Measurements from ENCODE around the gene MMP19.
A peak's percentile ranks its signal among the peaks of the same experiment; 100 is the strongest.
"Not testable (repeated sequence)": the region's sequence is repeated elsewhere in the genome, so short reads cannot be mapped to it uniquely, and the experiment has no call there.

MMP19 gene

GRCh38 chr12:55845361-55845760 is 2.6 kb upstream of the MMP19 start:
- DNase-seq, result no peak

- DNase-seq, result no peak
These were observed 2.2 kb upstream of the MMP19 start for GRCh38 chr12:55844961-55845360.

- DNase-seq, result no peak
These were observed 695 bp upstream of the MMP19 start for GRCh38 chr12:55843431-55843830.

DNA sequence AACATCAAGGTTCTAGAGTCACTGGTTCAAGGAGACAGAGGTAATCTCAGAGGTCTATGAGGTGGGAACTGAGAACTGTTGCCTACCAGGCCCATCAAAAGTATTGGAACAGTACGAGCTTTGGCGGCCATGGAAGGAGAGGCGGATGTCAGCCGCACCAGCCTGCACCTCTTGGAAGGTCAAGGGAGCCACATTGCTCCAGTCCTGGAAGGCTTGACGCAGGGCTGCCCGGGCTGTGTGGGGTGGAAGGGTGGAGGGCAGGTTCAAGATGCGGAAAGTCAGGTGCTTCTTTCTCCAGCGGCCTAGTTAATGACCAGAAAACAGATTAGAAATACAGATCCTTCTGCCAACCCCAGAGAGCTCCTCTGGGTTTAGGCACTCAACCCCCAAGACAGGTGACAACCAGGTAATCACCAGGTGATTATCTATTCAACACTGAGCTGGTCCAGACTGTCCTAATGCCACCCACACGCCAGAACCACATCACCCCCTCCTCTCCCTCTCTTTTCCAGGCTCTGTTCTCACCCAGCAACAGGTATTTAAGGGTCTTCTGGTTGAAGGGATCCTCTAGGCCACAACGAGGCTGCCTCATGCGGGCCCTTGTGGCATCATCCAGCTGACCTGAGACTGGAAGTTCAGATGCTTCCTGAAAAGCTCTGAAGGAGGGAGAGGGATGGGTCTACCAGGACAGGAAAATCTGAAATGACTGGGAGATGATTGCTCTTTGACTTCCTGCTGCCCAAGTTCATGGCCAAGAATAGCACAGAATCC is 2.0 kb downstream of the MMP19 start:
- DNase-seq, result no peak

GRCh38 chr12:55839345-55840140 is 3.2 kb downstream of the MMP19 start:
- no peak for DNase-seq

- no peak for DNase-seq
These were observed 4.4 kb downstream of the MMP19 start for GRCh38 chr12:55838361-55838760.

DNA sequence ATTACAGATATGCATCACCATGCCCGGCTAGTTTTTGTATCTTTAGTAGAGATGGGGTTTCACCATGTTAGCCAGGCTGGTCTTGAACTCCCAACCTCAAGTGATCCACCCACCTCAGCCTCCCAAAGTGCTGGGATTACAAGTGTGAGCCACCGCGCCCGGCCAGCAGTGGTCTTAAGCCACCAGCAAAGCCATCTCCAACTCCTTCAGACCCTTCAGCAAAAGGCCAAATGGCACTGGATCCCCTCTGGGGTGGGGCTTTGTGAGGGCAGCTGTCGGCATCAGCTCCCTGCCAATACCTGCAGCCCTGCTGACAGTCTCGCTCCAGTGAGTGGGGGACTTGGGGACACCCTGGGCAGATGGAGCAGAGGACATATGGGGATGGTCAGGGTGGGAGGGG is 8.3 kb downstream of the MMP19 start:
- DNase-seq, result not testable (repeated sequence)

GRCh38 chr12:55833056-55833455 is 9.7 kb downstream of the MMP19 start:
- no peak for DNase-seq

DNA sequence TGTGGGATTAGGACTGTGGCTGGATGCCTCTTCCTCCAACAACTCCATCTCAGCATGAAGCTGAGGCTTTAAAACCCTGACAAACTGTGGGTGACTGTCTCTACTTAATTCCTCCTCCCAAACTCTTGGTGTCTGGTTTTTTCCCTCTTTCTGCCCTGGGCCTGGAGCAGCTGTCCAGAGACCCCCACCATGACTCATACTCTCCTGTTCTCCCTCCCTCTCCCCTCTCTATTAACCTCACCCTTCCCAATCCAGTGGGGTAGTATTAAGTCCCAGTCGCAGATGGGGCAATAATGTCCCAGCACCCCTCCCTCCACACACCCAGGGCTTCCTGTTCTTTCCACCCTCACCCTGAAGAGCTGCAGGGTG is 11.3 kb downstream of the MMP19 start:
- no peak for DNase-seq

DNA sequence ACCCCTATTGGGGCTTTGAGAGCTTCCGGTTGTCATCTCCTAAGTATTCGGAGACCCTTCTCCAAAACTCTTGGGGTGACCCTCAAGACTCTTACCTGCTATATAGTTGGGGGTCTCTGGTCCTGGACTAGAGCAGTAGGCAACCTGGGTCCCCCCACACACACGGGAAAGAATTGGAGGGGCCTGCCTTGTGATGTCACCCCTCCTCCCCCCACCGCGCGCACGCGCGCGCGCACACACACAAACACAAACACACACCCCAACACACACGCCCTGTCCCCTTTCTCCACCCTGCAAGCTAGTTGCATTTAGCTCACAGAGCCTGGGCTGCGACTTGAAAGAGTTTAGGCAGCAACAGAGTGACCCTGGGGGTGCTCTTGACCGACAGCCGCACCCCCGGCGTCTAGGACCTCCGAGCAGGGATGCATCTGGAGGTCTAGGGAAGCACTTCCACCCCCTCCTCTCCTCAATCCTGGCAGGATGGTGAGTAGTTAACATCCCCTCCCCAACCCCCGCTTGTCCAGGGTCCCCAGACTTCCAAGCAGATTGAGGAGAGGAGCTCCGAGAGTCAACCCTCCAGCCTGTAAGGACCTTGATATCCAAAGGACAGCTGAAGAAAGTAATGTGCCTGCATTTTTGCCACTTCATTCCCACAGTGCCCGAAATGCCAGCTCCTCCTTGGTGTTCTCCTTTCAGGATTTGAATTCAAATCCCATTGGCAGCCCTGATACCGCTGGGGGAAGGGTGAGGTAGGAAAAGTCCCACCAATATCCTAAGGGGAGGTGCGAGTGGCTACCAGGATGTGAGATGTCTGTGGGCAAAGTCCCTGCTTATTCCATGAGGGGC is 11.9 kb downstream of the MMP19 start:
- peak; percentile 10 to 92 (median 77) for DNase-seq

- peak in 54 of 58 donors; percentile 31 to 94 (median 81) for DNase-seq
These were observed 12.7 kb downstream of the MMP19 start for GRCh38 chr12:55829967-55830600.

DNA sequence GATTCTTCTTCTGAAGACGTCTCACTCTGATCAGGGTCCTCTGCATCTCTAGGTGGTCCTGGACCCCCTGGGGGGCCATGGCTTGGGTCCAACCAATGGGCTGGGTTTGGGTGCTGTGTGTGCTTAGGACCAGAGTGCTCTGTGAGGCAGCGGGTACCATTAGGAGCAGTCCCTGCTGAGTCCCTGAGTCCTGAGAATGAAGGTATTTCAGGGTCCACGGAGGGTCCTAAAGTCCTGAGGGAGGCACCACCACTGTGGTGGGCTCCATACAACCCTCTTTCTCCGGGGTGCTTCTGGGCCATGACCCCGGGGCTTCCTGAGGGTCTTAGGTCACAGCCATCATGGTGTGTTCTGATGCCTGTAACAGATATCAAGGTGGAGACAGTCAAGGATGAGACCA is 14.4 kb downstream of the MMP19 start:
- DNase-seq, result no peak

DNA sequence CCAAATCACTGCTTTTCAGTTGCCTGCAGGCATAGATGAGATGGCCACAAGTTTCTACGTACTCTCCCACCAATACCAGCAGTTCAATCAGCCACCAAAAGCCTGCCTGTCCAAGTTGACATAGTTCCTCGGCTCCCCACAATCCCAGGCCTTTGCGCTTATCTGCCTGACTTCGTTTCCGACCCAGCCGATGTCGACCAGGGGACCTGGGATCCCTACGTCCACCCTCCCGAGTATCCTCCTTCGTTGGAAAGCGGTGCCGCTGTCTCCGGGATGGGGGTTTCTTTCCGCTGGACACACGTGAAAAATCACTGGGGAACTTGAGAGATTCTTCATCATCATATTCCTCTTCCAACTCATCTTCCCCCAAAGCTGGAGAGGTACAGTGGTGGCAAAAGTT is 14.9 kb downstream of the MMP19 start:
- no peak for DNase-seq

DNA sequence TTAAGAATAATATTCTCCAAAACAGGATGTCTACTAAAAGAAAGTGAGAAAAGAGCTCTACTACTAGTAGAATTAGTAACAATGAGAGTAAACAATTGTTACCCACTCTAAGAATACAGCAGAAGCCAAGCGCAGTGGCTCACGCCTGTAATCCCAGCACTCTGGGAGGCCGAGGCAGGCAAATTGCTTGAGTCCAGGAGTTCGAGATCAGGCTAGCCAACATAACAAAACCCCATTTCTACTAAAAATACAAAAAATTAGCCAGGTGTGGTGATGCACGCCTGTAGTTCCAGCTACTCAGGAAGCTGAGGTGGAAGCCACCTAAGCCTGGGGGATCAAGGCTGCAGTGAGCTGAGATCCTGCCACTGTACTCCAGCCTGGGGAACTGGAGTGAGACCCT is 18.0 kb downstream of the MMP19 start:
- no peak for DNase-seq

- DNase-seq, result no peak
These were observed 19.3 kb downstream of the MMP19 start for GRCh38 chr12:55823419-55823818.

- no peak for DNase-seq
These were observed 20.5 kb downstream of the MMP19 start for GRCh38 chr12:55822228-55822627.

- no peak for DNase-seq
These were observed 22.1 kb downstream of the MMP19 start for GRCh38 chr12:55820679-55821078.

DNA sequence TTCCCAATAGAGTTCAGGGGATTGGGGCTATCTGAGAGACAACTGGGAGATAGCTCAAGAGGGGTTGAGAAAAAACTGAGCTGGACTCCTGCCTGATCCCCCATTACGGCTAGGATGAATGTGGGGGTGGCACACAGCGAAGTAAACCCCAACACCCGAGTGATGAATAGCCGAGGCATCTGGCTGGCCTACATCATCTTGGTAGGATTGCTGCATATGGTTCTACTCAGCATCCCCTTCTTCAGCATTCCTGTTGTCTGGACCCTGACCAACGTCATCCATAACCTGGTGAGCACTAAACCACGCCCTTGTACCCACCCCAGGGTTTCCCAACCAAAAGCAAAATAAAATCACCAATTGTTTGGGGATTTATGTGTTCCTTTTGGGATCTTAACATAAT is 23.9 kb downstream of the MMP19 start:
- no peak for DNase-seq

DNA sequence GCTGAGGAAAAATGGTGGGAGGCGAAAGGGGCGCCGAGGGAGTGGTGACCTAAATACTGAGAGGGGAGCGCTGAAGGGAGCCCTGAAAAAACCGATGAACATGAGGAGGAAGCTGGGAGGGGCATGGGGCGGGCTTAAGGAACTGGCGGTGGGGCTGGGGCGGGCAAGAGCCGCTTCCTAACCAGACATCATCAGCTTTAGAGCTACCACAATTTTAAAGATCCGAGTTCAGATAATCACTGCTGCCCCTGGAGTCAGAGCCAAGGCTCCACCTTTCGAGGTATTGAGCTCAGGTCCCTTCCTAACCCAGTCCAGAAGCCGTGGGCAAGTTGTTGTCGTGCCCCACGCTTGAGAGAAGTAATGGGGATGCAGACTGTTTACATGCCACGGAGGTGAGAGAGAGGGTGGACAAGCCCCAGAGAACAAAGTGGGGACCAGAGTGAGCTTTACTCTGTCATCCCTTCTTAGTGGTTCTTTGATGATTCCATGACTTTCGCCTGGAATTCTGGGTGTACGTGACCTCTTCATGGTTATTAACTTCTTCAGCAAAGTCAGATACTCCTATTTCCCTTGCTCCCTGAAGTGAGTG is 24.5 kb downstream of the MMP19 start:
- DNase-seq, result peak in 4 of 58 donors; percentile 81 to 87 (median 82)

- peak; percentile 80 to 100 (median 99) for DNase-seq
These were observed 25.2 kb downstream of the MMP19 start, which contains the start of the genes ORMDL2 and SARNP for GRCh38 chr12:55817345-55818139. Gene ORMDL2, plus strand, starts transcription at chr12:55818041. Its CDS starts 959 bp downstream, at chr12:55819000. Gene SARNP, minus strand, starts transcription at chr12:55817724. Its CDS starts 23 bp downstream, at chr12:55817701.
